ENCODE measurements around the gene KNDC1.

DNA sequence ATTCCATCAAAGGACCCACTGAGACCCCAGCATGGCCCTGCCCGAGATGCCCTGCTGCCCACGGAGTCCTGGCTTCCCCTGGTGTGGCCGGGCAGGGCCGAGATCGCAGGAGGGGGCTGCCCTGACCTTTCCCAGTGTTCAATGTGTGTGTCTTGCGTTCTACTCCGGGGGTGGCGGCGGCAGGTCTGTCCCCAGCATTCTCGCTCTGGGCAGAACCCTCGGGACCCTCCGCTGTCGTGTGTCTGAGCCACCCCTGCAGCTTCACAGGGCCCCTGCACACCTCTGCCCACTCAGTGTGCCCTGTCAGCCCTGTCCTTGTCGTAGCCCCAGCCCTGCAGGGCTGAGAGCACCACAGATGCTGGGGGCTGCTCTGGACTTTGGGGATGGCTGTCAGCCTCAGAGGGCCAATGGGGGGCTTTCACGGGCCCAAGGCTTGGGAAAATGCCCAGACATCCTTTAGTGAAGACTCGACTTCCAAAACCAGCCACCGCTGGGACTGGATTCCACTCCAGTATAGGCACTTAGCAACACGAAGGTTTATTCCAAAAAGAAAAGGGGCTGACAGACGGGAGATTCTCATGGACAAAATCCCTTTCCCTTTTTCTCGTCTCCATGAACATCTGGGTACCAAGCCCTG lies 30.0 kb upstream of the KNDC1 start:
- no peak for TF ChIP-seq POLR2A (IDR thresholded peaks at IDR 0.05; ENCODE audit: low read depth)
- TF ChIP-seq, protein P1, sequence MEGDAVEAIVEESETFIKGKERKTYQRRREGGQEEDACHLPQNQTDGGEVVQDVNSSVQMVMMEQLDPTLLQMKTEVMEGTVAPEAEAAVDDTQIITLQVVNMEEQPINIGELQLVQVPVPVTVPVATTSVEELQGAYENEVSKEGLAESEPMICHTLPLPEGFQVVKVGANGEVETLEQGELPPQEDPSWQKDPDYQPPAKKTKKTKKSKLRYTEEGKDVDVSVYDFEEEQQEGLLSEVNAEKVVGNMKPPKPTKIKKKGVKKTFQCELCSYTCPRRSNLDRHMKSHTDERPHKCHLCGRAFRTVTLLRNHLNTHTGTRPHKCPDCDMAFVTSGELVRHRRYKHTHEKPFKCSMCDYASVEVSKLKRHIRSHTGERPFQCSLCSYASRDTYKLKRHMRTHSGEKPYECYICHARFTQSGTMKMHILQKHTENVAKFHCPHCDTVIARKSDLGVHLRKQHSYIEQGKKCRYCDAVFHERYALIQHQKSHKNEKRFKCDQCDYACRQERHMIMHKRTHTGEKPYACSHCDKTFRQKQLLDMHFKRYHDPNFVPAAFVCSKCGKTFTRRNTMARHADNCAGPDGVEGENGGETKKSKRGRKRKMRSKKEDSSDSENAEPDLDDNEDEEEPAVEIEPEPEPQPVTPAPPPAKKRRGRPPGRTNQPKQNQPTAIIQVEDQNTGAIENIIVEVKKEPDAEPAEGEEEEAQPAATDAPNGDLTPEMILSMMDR (IDR thresholded peaks at IDR 0.05) = no peak
- TF ChIP-seq POLR2AphosphoS5 (IDR thresholded peaks at IDR 0.05) = no peak
- no peak for TF ChIP-seq EP300 (IDR thresholded peaks at IDR 0.05)

All from esophagus muscularis mucosa (tissue), 4 donors.